LNCaP clone FGC (cell line): Measurements from ENCODE around the gene TIGD4.

ENCODE experiments used
- DNase-seq: peaks from one replicate; pipeline ENCODE4 v3.0.0-alpha.2; 2011; ENCODE audit warnings: low read depth
- H3K4me3 ChIP-seq: 2 replicates; pipeline ENCODE4 v1.5.1; 2011; ENCODE audit warnings: mild to moderate bottlenecking, low read depth, low read length, control low read depth
- CTCF ChIP-seq: IDR thresholded peaks from 2 replicates; pipeline ENCODE4 v1.5.1; 2012; ENCODE audit warnings: mild to moderate bottlenecking; ENCODE audit not compliant: control insufficient read depth, insufficient read depth; ENCODE audit errors: extremely low read depth

TIGD4 gene

GRCh38 chr4:152806501-152807125, 27.1 kb upstream of the TIGD4 start:
- no peak for TF ChIP-seq CTCF
- no peak for DNase-seq
- H3K4me3 ChIP-seq, result no peak overlapping the region

- no peak for DNase-seq
- no peak overlapping the region for H3K4me3 ChIP-seq
- TF ChIP-seq CTCF, result no peak
Observed at GRCh38 chr4:152805818-152806217, 26.3 kb upstream of the TIGD4 start.

GRCh38 chr4:152805071-152805650, 25.6 kb upstream of the TIGD4 start:
- no peak for DNase-seq
- no peak overlapping the region for H3K4me3 ChIP-seq
- TF ChIP-seq CTCF, result no peak

GRCh38 chr4:152803541-152803940, 24.0 kb upstream of the TIGD4 start:
- TF ChIP-seq CTCF, result no peak
- H3K4me3 ChIP-seq, result no peak overlapping the region
- DNase-seq, result no peak

GRCh38 chr4:152795891-152796290, 16.4 kb upstream of the TIGD4 start:
- TF ChIP-seq CTCF, result no peak

GRCh38 chr4:152786627-152787026, 7.1 kb upstream of the TIGD4 start:
- H3K4me3 ChIP-seq, result no peak overlapping the region
- DNase-seq, result no peak
- TF ChIP-seq CTCF, result no peak

More at GRCh38 chr4:152795891-152796290, 16.4 kb upstream of the TIGD4 start:
- no peak overlapping the region for H3K4me3 ChIP-seq
- no peak for DNase-seq
